Muscle of arm (tissue), 14 donors: ENCODE data around the gene CDC20B. TPM values are rescaled to one million over a fixed set of nuclear protein-coding genes. Genes with fewer than 3 reads are reported as not detected.

Experiments used
- DNase-seq: peaks from one replicate; pipeline ENCODE4 v3.0.0-alpha.2; 2013
- long read RNA-seq, 11 donors: transcript quantifications; one replicate each; lab custom pipeline, GENCODE V29; 2026
- polyA plus RNA-seq, 12 donors: library from polyadenylated mRNA; unstranded; fragments of 120-200 nt; gene quantifications; one replicate each; pipeline ENCODE4 v1.2.1, GENCODE V29; 2013; ENCODE audit not compliant: insufficient read length in 12 of 12

Gene CDC20B
- polyA plus RNA-seq = under 1 TPM in 5 of 12 donors, not detected in 7; 0.07 to 0.14 (median 0.10) TPM
- long read RNA-seq, donor 1 = 0 reads
- long read RNA-seq, donor 2 = 0 reads
- long read RNA-seq, donor 3 = 0 reads
- long read RNA-seq, donor 4 = 0 reads
- long read RNA-seq, donor 5, partial matches to known transcripts = 58 of 69 reads
- long read RNA-seq, donor 5, other reads (novel, unspliced or antisense) = 11 of 69 reads
- long read RNA-seq, donor 6 = 0 reads
- long read RNA-seq, donor 7, partial matches to known transcripts = 36 of 51 reads
- long read RNA-seq, donor 7, other reads (novel, unspliced or antisense) = 15 of 51 reads
- long read RNA-seq, donor 8 = 0 reads
- long read RNA-seq, donor 9 = 0 reads
- long read RNA-seq, donor 10 = 0 reads
- long read RNA-seq, donor 11 = 0 reads

GRCh38 chr5:55172937-55173686 lies at the start of gene CDC20B:
CDC20B (minus strand) TSS chr5:55173177; CDS start chr5:55173000, 177 bp downstream.
- peak; percentile 61 for DNase-seq

GRCh38 chr5:55222092-55222984 lies 49.4 kb upstream of the CDC20B start:
- DNase-seq = no peak

GRCh38 chr5:55220433-55221185 lies 47.6 kb upstream of the CDC20B start:
- no peak for DNase-seq

GRCh38 chr5:55219770-55220169 lies 46.8 kb upstream of the CDC20B start:
- DNase-seq = no peak

GRCh38 chr5:55218967-55219366 lies 46.0 kb upstream of the CDC20B start:
- no peak for DNase-seq

- DNase-seq = no peak
These were observed 38.4 kb upstream of the CDC20B start for GRCh38 chr5:55211184-55211874.

GRCh38 chr5:55205001-55205400 lies 32.0 kb upstream of the CDC20B start:
- no peak for DNase-seq

GRCh38 chr5:55191165-55191564 lies 18.2 kb upstream of the CDC20B start:
- DNase-seq = no peak

GRCh38 chr5:55188656-55189540 lies 15.9 kb upstream of the CDC20B start:
- no peak for DNase-seq

GRCh38 chr5:55187370-55187769 lies 14.4 kb upstream of the CDC20B start:
- no peak for DNase-seq

- DNase-seq = no peak
These were observed 7.0 kb upstream of the CDC20B start for GRCh38 chr5:55180016-55180415.

- no peak for DNase-seq
These were observed 4.1 kb upstream of the CDC20B start for GRCh38 chr5:55177078-55177477.

GRCh38 chr5:55176176-55176818 lies 3.3 kb upstream of the CDC20B start:
- no peak for DNase-seq

- DNase-seq = no peak
These were observed 2.8 kb upstream of the CDC20B start for GRCh38 chr5:55175781-55176175.

- DNase-seq = no peak
These were observed 782 bp upstream of the CDC20B start for GRCh38 chr5:55173687-55174230.

- DNase-seq = peak; percentile 84
These were observed 702 bp downstream of the CDC20B start for GRCh38 chr5:55172051-55172899.

GRCh38 chr5:55171471-55171870 lies 1.5 kb downstream of the CDC20B start:
- DNase-seq = no peak

GRCh38 chr5:55162666-55163065 lies 10.3 kb downstream of the CDC20B start:
- no peak for DNase-seq
